Islet precursor cell (in vitro differentiated cells): ENCODE results near the gene DENND5A.
"Not testable (repeated sequence)": the region's sequence is repeated elsewhere in the genome, so short reads cannot be mapped to it uniquely, and the experiment has no call there.

Source experiments
- DNase-seq: peaks from one replicate; pipeline ENCODE4 v3.0.0-alpha.2; 2018

Gene DENND5A

GRCh38 chr11:9136741-9137140 is 128.4 kb downstream of the DENND5A start:
- no peak for DNase-seq

- no peak for DNase-seq
Observed at GRCh38 chr11:9133956-9134355, 131.2 kb downstream of the DENND5A start.

DNA sequence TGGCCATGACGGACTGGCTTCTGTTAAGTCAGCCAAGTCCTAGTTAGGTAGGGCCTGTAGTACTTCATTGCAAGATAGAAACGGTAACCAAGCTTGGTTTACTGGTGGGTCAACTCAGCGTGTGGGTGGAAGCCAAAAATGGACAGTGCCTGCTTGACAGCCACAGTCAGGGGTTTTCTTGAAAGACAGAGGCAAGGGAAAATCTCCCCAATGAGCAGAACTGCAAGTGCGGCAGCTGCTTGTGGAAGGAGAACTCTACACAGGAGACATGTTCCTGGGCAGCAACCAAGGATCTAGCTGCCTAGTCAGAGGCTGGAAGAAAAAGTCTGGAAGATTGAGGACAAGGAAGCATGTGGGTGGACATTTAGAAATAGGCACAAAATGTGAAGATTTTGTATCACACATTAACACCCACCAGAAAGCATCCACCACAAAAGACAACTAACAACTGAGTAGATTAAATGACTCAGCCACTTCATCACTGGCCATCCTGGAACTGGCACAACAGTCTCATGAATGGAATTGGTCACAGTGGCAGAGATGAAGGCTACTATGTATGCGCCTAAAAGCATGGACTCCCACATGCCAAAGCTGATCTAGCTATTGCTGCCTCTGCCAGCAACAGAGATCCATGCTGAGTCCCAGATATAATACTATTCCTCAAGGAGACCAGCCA is 132.8 kb downstream of the DENND5A start:
- no peak for DNase-seq

DNA sequence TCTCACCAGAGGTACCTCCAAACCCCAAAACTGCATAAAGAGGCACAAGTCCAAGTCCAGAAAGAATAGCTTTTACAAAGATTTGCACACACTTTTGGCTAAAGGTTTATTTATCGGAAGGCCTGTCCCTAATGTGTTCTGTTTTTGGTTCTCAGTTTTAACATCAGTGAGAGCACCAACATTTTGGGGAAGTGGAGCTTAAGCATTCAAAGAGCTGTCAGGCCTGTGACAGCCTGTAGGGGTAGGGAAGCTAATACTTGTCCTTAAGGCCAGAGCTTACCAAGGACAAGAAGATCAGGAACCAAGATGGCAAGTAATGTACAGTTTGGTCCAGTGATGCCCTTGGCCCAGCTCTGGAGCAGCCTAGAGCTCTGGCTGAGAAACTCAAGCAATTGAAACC is 134.9 kb downstream of the DENND5A start:
- DNase-seq: no peak

DNA sequence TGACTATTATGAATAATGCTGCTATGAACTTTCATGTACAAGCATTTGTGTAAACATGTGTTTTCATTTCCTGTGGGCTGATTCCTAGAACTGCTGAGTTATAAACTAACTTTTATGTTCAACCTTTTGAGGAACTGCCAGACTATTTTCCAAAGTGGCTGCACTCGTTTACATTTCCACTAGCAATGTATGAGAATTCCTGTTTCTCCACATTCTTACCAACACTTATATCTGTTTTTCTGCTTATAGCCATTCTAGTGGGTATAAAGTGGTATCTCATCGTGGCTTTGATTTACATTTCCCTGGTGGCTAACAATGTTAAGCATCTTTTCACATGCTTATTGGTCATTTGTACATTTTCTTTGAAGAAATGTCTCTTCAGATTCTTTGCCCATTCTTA is 138.5 kb downstream of the DENND5A start:
- DNase-seq: no peak

GRCh38 chr11:9125185-9125886 is 139.8 kb downstream of the DENND5A start:
- no peak for DNase-seq

DNA sequence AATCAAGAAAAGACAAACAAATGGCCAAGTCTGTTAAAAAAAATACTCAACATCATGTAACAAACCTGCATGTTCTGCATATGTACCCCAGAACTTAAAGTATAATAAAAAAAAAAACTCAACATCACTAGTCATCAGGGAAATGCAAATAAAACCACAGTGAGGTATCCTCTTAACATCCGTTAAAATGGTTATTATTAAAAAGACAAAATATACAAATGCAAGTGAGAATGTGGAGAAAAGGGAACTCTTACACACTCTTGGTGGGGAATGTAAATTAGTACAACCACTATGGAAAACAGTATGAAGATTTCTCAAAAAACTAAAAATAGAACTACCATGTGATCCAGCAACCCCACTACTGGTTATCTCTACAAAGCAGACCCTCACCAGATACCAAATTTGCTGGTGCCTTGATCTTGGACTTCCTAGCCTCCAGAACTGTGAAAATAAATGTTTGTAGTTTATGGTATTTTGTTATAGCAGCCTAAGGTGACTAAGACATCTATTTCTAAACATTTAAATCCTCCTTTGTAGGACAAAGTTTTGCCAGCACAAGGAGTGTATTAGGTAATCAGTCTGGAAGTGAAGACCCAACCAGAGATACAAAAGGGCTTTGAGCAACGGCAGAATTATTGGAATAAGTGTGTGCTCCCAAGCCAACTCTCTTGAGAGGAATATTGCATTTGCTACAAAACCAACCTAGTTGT is 141.4 kb downstream of the DENND5A start:
- DNase-seq: no peak

GRCh38 chr11:9121469-9121796 is 143.7 kb downstream of the DENND5A start:
- DNase-seq: no peak

GRCh38 chr11:9120664-9121468 is 144.3 kb downstream of the DENND5A start:
- DNase-seq: peak; percentile 85

DNA sequence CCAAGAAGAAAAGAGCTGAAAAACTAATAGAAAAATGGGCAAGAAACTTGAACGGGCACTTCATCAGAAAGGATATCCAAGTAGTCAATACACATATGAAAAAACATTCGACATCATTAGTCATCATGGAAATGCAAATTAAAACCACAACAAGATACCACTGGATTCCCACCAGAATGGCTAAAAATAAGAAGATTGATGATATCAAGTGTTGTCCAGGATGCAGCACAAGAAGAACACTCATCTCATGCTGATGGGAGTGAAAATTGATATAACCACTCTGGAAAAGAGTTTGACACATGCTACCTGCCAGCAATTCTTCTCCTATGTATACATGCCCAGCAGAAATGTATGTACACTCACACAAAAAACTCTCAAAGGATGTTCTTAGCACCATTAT is 146.9 kb downstream of the DENND5A start:
- no peak for DNase-seq

DNA sequence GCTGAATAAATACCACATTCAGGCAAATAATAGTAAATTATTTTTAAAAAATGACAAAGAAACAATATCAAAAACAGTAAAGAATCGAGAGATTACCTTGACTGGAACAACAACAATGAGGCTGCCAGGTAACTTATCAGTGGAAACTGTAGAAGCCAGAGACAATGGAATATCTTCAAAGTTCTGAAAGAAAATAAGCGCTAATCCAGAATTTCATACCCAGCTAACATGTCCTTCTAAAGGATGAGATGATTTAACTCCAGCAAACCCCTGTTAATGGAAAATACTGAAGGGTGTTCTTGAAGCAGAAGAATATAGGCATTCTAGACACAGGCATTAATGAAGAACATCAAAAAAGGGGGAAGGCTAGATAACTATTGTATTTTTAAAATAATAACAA is 153.1 kb downstream of the DENND5A start:
- no peak for DNase-seq

DNA sequence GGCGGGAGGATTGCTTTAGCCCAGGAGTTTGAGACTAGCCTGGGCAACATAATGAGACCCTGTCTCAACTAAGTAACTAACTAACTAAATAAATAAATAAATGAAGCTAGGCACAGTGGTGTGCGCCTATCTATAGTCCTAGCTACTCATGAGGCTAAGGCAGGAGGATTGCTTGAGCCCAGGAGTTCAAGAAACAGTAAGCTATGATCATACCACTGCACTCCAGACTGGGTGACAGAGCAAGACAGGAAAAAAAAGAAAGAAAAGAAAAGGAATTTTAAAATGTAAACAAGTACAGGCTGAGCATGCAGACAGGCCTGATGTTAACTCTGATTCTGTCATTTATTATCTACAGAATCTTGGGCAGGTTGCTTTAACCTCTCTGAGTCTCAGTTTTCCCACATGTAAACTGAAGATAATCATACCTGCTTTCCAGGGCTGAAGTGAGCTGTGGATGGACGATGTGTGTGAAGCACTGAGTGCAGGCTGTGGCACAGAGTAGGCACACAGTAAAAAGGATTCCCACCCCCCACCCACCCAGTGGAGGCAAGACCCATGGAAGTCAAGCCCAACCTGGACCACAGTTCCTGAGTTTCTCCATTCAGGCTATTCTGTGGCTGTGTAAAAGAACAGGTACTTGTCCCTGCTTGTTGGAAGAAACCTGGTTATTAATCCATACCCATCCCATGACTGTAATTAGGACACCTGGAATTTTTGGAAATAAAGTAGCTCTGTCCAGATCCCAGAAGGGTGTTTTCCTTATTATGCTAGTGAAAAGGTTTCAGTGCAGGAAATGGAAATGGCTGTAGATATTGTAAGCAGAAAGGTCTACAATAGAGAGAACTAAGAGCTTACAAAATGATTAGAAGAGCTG is 155.1 kb downstream of the DENND5A start:
- DNase-seq: no peak

DNA sequence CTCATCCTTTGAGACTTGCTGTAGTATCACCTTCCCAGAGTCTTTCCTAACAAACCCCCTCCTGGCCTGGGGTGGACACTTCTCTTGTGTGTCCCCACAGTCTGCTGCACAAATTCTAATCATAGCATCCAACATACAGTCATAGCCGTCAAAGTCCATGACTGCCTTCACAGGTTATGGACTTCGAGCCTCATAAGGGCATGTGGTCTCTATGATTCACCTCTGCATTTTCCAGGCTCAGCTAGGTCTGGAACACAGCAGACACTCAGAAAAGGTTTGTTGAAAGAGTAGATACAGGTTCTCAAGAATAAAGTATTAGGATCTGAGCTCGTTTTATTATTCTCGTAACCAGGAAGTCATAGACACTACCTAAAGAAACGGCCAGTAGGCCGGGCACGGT is 160.6 kb downstream of the DENND5A start:
- no peak for DNase-seq

DNA sequence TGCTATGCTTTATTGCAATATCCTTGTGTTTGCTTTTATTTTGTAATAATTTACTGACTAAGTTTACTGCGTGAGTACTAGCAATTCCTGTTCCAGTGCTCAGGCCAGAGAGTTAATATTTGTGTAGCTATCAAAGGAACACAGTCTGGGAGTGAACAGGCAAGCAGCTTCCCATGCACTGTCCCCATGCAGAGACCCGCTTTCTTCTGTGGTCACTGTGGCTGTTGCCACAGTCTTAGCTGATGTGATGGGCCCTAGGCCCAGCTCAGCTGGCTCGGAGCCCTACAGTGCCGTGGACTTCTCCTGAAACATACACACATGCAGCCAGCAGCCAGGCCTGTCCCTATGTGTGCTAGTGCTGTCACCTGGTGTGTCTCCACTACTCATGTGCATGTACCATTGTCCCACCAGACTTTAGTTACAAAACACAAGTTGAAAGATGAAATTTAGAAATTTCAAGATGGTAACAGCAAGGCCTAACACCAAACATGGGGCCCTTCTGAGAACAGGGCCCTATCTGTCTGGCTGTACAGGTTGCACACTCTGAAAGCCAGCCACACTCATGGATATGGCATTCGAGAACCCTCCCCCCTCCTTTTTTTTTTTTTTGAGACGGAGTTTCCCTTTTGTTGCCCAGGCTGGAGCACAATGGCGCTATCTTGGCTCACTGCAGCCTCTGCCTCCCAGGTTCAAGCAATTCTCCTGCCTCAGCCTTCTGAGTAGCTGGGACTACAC is 161.4 kb downstream of the DENND5A start:
- no peak for DNase-seq

- no peak for DNase-seq
Observed at GRCh38 chr11:9099617-9100016, 165.5 kb downstream of the DENND5A start.

DNA sequence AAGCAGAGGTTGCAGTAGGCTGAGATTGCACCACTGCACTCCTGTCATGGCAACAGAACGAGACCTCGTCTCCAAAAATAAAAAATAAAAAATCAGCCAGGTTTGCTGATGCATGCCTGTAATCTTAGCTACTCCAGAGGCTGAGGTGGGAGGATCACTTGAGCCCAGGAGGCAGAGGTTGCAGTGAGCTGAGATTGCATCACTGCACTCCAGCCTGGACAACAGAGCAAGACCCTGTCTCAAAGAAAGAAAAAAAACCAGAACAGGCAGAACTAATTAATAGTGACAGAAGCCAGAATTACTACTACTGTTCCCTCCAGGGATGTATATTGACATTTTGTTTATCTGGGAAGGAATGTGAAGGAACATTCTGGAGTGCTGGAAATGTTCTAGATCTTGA is 166.7 kb downstream of the DENND5A start:
- DNase-seq: not testable (repeated sequence)

DNA sequence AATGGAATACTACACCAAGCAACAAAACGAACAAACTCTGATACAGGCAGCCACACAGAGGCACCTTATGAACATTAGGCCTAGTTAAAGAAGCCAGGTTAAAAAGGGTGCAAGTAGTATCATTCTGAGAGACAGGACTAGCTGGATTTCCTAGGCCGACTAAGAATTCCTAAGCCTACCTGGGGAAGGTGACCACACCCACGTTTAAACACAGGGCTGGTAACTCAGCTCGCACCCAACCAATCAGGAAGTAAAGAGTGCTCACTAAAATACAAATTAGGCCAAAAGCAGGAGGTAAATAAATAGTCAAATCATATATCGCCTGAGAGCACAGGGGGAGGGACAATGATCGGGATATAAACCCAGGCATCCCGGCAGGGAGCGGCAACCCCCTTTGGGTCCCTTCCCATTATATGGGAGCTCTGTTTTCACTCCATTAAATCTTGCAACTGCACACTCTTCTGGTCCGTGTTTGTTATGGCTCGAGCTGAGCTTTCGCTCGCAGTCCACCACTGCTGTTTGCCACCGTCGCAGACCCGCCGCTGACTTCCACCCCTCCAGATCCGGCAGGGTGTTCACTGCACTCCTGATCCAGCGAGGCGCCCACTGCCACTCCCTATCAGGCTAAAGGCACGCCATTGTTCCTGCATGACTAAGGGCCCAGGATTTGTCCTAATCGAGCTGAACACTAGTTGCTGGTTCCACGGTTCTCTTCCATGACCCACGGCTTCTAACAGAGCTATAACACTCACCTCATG is 167.8 kb downstream of the DENND5A start:
- DNase-seq: not testable (repeated sequence)

DNA sequence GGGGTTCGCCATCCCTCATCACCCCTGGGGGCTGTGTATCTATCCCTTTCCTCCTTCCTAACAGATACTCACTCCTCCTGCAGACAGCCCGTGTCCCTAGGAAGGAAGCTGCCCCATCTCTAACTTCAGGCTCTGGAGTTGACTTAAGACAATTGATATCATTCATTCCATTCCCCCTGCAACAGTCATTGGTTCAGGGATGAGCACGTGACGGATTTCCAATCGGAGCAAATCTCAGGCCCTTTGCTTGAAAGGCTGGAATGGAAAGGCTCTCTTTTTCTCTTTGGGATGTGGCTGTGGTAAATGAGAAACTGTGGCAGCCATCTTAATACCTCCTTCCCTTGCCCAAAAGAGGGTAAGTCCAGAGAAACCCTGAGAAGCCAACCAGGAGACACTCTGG is 168.7 kb downstream of the DENND5A start:
- no peak for DNase-seq

- no peak for DNase-seq
Observed at GRCh38 chr11:9095421-9095820, 169.7 kb downstream of the DENND5A start.

DNA sequence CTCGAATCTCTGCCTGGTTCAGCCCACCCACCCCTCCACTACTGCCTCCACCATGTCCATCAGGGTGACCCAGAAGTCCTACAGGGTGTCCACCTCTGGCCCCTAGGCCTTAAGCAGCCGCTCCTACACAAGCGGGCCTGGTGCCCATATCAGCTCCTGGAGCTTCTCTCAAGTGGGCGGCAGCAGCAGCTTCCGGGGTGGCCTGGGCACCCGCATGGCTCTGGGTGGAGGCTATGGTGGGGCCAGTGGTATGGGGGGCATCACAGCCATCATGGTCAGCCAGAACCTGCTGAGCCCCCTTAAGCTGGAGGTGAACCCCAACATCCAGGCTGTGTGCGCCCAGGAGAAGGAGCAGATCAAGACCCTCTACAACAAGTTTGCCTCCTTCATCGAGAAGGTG is 170.7 kb downstream of the DENND5A start:
- DNase-seq: no peak
